ENCODE results near the gene CFAP46.

Gene CFAP46

GRCh38 chr10:132762267-132762666, 180.1 kb downstream of the CFAP46 start:
- DNase-seq: no peak

GRCh38 chr10:132761395-132762060, 180.8 kb downstream of the CFAP46 start:
- no peak for DNase-seq

DNA sequence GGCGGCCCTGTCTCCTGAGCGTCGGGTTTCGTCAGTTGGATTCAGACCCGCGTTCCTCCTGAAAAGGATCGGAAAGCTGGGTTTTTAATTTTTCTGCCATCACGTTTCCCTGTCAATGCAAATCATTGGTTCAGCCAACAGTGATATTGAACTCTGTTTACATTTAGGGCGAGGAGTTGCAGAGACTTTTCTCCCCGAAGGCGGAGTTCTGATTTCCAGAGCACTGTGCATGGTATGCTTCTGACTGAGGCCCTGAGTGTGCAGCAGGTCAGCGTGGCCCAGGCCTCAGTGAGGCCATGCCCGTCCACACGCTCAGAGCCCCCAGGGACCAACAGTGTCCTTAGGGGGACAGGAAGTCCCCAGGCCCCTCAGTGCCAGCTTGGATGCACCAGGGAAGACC, 183.5 kb downstream of the CFAP46 start:
- DNase-seq: no peak
